ENCODE results near the gene TNKS1BP1.

TNKS1BP1 gene

GRCh38 chr11:57313071-57313787 lies 11.5 kb downstream of the TNKS1BP1 start:
- DNase-seq (ENCODE audit: low read depth in 1 of 2, low spot score in 1 of 2) = no peak

GRCh38 chr11:57312511-57313021 lies 12.2 kb downstream of the TNKS1BP1 start:
- DNase-seq (ENCODE audit: low read depth in 1 of 2, low spot score in 1 of 2) = no peak

GRCh38 chr11:57311109-57311936 lies 13.4 kb downstream of the TNKS1BP1 start:
- peak in 1 of 2 donors; percentile 20 for DNase-seq (ENCODE audit: low read depth in 1 of 2, low spot score in 1 of 2)

- no peak for DNase-seq (ENCODE audit: low read depth in 1 of 2, low spot score in 1 of 2)
Observed at GRCh38 chr11:57310630-57311086, 14.1 kb downstream of the TNKS1BP1 start.

- no peak for DNase-seq (ENCODE audit: low read depth in 1 of 2, low spot score in 1 of 2)
Observed at GRCh38 chr11:57310091-57310490, 14.7 kb downstream of the TNKS1BP1 start.

GRCh38 chr11:57309106-57310059 lies 15.4 kb downstream of the TNKS1BP1 start:
- no peak for DNase-seq (ENCODE audit: low read depth in 1 of 2, low spot score in 1 of 2)

GRCh38 chr11:57308426-57309060 lies 16.2 kb downstream of the TNKS1BP1 start:
- no peak for DNase-seq (ENCODE audit: low read depth in 1 of 2, low spot score in 1 of 2)

GRCh38 chr11:57307666-57308270 lies 17.0 kb downstream of the TNKS1BP1 start:
- no peak for DNase-seq (ENCODE audit: low read depth in 1 of 2, low spot score in 1 of 2)

GRCh38 chr11:57306940-57307565 lies 17.7 kb downstream of the TNKS1BP1 start:
- DNase-seq (ENCODE audit: low read depth in 1 of 2, low spot score in 1 of 2) = no peak

- DNase-seq (ENCODE audit: low read depth in 1 of 2, low spot score in 1 of 2) = no peak
Observed at GRCh38 chr11:57306161-57306876, 18.4 kb downstream of the TNKS1BP1 start.

- DNase-seq (ENCODE audit: low read depth in 1 of 2, low spot score in 1 of 2) = no peak
Observed at GRCh38 chr11:57305523-57305922, 19.2 kb downstream of the TNKS1BP1 start.

GRCh38 chr11:57303990-57304579 lies 20.7 kb downstream of the TNKS1BP1 start:
- DNase-seq (ENCODE audit: low read depth in 1 of 2, low spot score in 1 of 2) = no peak

GRCh38 chr11:57303280-57303989 lies 21.3 kb downstream of the TNKS1BP1 start:
- no peak for DNase-seq (ENCODE audit: low read depth in 1 of 2, low spot score in 1 of 2)

GRCh38 chr11:57302489-57302888 lies 22.3 kb downstream of the TNKS1BP1 start:
- no peak for DNase-seq (ENCODE audit: low read depth in 1 of 2, low spot score in 1 of 2)

- no peak for DNase-seq (ENCODE audit: low read depth in 1 of 2, low spot score in 1 of 2)
Observed at GRCh38 chr11:57301711-57302423, 22.9 kb downstream of the TNKS1BP1 start.

GRCh38 chr11:57300785-57301184 lies 24.0 kb downstream of the TNKS1BP1 start:
- no peak for DNase-seq (ENCODE audit: low read depth in 1 of 2, low spot score in 1 of 2)

GRCh38 chr11:57299150-57299737 lies 25.5 kb downstream of the TNKS1BP1 start:
- no peak for DNase-seq (ENCODE audit: low read depth in 1 of 2, low spot score in 1 of 2)

Data from activated T-helper 1 cell treated with anti-CD3 and anti-CD28 coated beads, Interleukin-2, amount 50 U/mL, for 16 hours (primary cell).